G401.6 (cell line): Measurements from ENCODE around the gene RERE.
"Not testable (repeated sequence)": the region's sequence is repeated elsewhere in the genome, so short reads cannot be mapped to it uniquely, and the experiment has no call there.

Source experiments
- FAIRE-seq: peaks from 2 replicates; lab custom pipeline; 2012; peaks lifted over from hg19 to GRCh38; lab: Jason Lieb, UNC

Gene RERE

GRCh38 chr1:8797216-8797615, 20.2 kb downstream of the RERE start:
- no peak for FAIRE-seq

- FAIRE-seq, result no peak
Measured at GRCh38 chr1:8796812-8797211, 20.6 kb downstream of the RERE start.

DNA sequence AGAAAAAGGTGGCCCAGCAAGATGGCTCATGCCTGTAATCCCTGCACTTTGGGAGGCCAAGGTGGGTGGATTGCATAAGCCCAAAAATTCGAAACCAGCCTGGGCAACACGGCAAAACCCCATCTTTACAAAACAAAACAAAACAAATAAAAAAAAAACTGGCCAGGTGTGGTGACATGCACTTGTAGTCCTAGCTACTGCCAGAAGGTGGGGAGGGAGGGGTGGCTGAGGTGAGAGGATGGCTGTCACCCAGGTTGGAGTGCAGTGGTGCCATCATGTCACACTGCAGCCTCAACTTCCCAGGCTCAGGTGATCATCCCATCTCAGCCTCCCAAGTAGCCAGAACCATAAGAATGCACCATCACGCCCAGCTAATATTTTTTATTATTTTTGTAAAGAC, 22.8 kb downstream of the RERE start:
- no peak for FAIRE-seq

DNA sequence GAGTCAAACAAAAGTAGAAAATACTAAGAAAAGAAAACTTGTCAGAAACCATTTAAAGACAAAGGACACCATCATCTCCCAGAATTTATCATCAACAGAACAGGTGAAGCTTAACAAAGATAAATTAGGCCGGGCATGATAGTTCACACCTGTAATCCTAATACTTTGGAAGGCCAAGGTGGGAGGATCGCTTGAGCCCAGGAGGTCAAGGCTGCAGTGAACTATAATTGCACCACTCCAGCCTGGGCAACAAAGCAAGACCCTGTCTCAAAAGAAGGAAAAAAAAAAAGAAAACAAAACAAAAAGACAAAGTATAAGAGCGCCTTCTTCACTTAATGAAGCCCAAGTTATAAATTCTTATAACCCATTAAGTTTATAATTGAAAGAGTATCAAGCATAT, 25.6 kb downstream of the RERE start:
- FAIRE-seq, result no peak

DNA sequence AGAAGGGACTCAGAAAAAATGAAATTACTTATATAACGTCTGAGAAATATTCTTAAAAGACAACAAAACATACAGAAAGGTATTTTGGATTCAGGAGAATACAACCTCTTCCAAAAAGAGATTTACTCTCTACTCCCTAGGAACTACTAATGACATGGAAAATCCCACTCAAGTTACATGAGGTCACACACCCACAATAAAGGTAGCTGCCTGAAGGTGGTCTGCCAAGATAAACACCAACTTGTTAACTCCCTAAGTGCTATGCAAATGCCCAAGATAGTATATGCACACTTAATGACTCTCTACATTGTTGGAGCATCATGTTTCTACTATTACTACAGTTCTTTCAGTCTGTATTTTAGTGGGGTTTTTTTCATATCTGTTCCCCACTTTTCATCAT, 26.5 kb downstream of the RERE start:
- FAIRE-seq, result no peak

DNA sequence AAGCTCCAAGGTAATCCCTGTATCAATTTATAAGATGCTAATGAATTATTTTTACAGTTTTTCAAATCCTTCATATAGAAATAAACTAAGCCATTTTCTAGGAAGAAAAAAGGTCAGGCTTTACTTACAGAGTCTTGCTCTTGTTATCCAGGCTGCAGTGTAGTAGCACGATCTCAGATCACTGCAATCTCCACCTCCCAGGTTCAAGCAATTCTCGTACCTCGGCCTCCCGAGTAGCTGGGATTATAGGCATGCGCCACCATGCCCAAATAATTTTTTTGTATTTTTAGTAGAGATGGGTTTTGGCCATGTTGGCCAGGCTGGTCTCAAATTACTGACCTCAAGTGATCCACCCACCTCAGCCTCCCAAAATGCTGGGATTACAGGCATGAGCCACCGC, 27.0 kb downstream of the RERE start:
- FAIRE-seq, result no peak

GRCh38 chr1:8789314-8790214, 27.9 kb downstream of the RERE start:
- no peak for FAIRE-seq

- no peak for FAIRE-seq
Measured at GRCh38 chr1:8787218-8787617, 30.2 kb downstream of the RERE start.

- not testable (repeated sequence) for FAIRE-seq
Measured at GRCh38 chr1:8786204-8786603, 31.2 kb downstream of the RERE start.

DNA sequence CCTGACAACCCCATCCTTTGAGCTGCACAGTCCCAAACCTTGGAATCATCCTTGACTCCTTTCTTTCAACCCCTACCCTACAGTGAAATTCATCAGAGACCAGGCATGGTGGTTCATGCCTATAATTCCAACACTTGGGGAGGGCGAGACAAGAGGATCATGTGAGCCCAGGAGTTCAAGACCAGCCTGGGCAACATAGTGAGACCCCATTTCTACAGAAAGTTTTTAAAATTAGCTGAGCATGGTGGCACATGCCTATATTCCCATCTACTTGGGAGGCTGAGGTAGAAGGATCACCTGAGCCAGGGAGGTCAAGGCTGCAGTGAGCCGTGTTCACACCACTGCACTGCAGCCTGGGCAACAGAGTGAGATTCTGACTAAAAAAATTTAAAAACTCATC, 34.5 kb downstream of the RERE start:
- no peak for FAIRE-seq

DNA sequence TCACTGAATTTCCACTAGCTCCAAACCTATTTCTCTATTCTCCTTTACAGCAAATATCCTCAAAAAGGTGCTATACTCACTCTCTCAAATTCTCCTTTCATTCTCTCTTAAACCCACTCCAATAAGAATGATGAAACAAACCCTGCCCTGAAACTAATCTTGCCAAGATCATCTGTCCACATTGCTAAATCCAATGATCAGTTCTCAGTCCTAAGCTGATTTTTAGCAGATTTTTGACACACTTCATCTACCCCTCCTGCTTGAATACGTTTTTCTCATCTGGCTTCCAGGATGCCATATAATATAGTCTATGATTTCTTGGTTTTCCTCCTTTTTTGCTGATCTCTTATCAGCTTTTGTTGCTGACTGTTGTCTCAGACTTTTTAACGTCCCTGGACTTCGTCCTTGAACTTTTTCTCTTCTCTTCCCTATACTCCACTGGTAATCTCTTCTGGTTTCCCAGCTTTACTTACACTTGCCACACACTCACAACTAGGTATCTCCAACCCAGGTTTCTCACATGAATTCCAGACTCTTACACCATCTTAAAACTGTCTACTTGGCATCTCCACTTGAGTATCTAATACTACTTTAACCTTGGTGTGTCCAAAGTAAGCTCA, 35.3 kb downstream of the RERE start:
- no peak for FAIRE-seq

- no peak for FAIRE-seq
Measured at GRCh38 chr1:8780405-8780804, 37.0 kb downstream of the RERE start.

GRCh38 chr1:8777867-8778266, 39.6 kb downstream of the RERE start:
- FAIRE-seq, result no peak

DNA sequence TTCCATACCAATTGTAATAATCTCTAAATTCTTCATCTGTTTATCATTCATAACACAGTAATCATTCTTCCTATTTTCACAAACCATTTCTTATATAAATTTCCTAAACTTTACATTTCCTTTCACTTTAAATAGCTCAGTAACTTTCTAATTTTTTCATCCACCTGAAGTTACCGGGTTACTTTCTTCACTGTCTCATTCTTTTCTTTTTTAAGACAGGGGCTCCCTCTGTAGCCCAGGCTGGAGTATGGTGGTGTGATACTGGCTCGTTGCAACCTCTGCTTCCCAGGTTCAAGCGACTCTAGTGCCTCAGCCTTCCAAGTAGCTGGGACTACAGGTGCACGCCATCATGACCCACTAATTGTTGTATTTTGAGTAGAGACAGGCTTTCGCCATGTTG, 41.3 kb downstream of the RERE start:
- peak; percentile 66 for FAIRE-seq

DNA sequence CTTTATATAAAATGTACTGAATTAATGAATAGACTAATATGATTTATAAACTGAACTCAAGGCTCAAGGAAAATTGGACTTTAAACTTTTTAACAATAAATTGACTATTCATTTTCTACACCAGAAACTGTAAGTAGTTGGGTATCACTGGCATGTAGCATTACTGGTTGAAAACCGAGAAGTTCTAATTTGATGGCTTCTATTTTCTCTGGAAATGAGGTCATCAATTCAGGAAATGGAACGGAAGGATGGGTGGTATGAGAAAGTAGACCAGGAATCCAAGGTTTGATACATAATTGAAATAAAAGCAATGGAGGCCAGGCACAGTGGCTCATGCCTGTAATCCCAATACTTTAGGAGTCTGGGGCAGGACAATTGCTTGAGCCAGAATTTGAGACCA, 50.4 kb downstream of the RERE start:
- FAIRE-seq, result no peak

- no peak for FAIRE-seq
Measured at GRCh38 chr1:8765198-8765597, 52.2 kb downstream of the RERE start.

GRCh38 chr1:8764293-8764937, 53.0 kb downstream of the RERE start:
- FAIRE-seq, result no peak

GRCh38 chr1:8763888-8764287, 53.6 kb downstream of the RERE start:
- no peak for FAIRE-seq

DNA sequence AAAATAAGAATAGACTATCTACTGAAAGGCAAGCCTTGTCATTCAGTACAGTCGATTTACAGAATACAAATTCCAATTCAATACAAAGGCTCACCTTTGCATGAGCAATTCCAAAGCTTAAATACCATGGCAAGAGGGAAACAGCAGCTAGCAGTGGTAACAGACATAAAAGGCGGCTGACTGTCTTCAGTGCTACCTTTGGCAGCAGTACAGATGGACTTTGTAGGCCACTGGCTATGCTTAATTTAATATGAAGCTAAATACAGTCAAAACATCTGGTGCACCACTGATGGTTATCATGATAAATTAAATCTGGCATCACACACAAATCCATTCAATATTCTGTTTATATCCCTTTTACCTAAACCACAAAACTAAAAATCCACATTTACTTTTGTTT, 62.4 kb downstream of the RERE start:
- no peak for FAIRE-seq

DNA sequence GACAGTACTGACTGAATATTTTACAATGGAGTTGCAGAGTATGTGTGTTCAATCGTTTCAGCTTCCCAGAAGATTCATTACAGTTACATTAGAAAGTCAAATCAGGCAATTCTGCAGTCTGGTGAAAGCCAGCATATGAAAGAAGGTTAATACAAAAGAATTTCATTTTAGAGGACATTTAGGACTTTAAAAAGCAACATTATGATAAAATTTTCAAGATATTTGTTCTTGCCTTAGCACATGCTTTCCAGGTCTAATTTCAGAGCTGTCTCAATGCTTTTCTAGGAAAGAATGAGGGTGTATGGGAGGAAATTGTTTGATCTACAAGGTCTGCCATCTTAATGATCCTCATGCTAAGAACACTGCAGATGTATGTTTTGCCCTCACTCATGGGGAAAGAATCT, 63.2 kb downstream of the RERE start:
- no peak for FAIRE-seq

DNA sequence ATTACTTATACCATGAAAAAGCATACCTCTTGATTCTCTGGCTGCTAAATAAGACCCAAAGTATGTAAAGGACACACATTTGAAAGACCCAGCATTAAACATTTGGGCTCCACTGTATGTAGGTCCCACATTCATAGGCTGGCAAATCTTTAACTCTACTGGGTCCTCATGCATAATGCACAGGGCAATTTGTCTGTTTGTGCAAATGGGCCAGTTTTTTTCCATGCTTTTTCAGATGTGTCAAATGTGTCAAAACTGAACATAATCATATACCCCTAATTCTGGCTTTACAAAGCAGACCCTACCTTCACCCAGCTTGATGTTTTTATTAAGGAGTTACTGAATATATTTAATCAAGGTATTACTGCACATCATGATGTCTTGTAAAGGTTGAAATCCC, 63.7 kb downstream of the RERE start:
- FAIRE-seq, result no peak

- FAIRE-seq, result peak; percentile 91
Measured at GRCh38 chr1:8752921-8753713, 64.3 kb downstream of the RERE start.

GRCh38 chr1:8752411-8752810, 65.0 kb downstream of the RERE start:
- FAIRE-seq, result no peak
